H1 (cell line): ENCODE data around the gene HMGXB3. TPM values are rescaled to one million over a fixed set of nuclear protein-coding genes. Genes with fewer than 3 reads are reported as not detected.

Source experiments
- CTCF ChIA-PET: fragments of 300-600 bp; sonication (Branson Sonifier 250); formaldehyde crosslinking; loops from one replicate; lab custom pipeline; 2021; ENCODE audit not compliant: partially characterized antibody; lab: Charles Lee
- POLR2A ChIA-PET: fragments of 300-600 bp; sonication (Branson Sonifier 250); formaldehyde crosslinking; loops from one replicate; lab custom pipeline; 2021; ENCODE audit warnings: inconsistent platforms; ENCODE audit not compliant: partially characterized antibody; lab: Charles Lee
- DNase-seq, 2 experiments: peaks; one replicate each; pipeline versions ENCODE4 v3.0.0 to v3.0.0-alpha.2; 2010 to 2022; ENCODE audit warnings: low spot score in 2 of 2, low read depth in 1 of 2, mixed read lengths in 1 of 2
- FAIRE-seq: peaks from 2 replicates; lab custom pipeline; 2011; peaks lifted over from hg19 to GRCh38; lab: Jason Lieb, UNC
- H2AFZ ChIP-seq: 2 replicates; pipeline ENCODE4 v1.8.1; 2012; ENCODE audit warnings: low read length, inconsistent platforms
- H2AK5ac ChIP-seq: 2 replicates; pipeline ENCODE4 v1.6.1; 2013; ENCODE audit warnings: low read depth, low read length
- H2BK120ac ChIP-seq: replicated peaks from 2 replicates; pipeline ENCODE3; 2013; ENCODE audit warnings: low read depth, low read length, inconsistent platforms
- H2BK12ac ChIP-seq: 2 replicates; pipeline ENCODE4 v1.6.1; 2013; ENCODE audit warnings: low read depth, low read length
- H2BK15ac ChIP-seq: 2 replicates; pipeline ENCODE4 v1.6.1; 2013; ENCODE audit warnings: low read length
- H2BK20ac ChIP-seq: 2 replicates; pipeline ENCODE4 v1.6.1; 2013; ENCODE audit warnings: low read length
- H2BK5ac ChIP-seq: 2 replicates; pipeline ENCODE4 v1.6.1; 2013; ENCODE audit warnings: low read depth, low read length
- H3K14ac ChIP-seq: 2 replicates; pipeline ENCODE4 v1.6.1; 2013; ENCODE audit warnings: inconsistent platforms; ENCODE audit not compliant: insufficient read length
- H3K18ac ChIP-seq: 2 replicates; pipeline ENCODE4 v1.6.1; 2013; ENCODE audit warnings: low read length; ENCODE audit errors: extremely low read depth
- H3K23ac ChIP-seq: 2 replicates; pipeline ENCODE4 v1.6.1; 2013; ENCODE audit warnings: inconsistent platforms; ENCODE audit not compliant: insufficient read length
- H3K23me2 ChIP-seq: 2 replicates; pipeline ENCODE4 v1.6.1; 2013; ENCODE audit warnings: low read depth, low read length
- H3K27ac ChIP-seq: 2 replicates; pipeline ENCODE4 v1.6.1; 2011; ENCODE audit warnings: low read depth, low read length, inconsistent platforms
- H3K27me3 ChIP-seq, 4 experiments: replicated peaks in 1 of 4; 1 replicate in 1 of 4; 2 replicates in 3 of 4; pipeline versions ENCODE4 v1.6.1 to v1.8.1; 2011 to 2013; ENCODE audit warnings: low read length in 3 of 4, mild to moderate bottlenecking in 3 of 4, inconsistent platforms in 2 of 4, mixed read lengths in 2 of 4, moderate library complexity in 1 of 4; ENCODE audit not compliant: control insufficient read depth in 3 of 4, insufficient read depth in 3 of 4; ENCODE audit errors: extremely low read depth in 1 of 4
- H3K36me3 ChIP-seq, 4 experiments: 2 replicates each; pipeline versions ENCODE4 v1.6.1 to v1.8.1; 2011 to 2013; ENCODE audit warnings: mild to moderate bottlenecking in 4 of 4, low read length in 3 of 4, moderate library complexity in 2 of 4, control low read depth in 1 of 4, inconsistent platforms in 1 of 4; ENCODE audit not compliant: insufficient read depth in 4 of 4, control insufficient read depth in 2 of 4
- H3K4ac ChIP-seq: replicated peaks from 2 replicates; pipeline ENCODE3; 2013; ENCODE audit warnings: low read length, low read depth, mixed read lengths, inconsistent platforms; ENCODE audit not compliant: insufficient read length
- H3K4me1 ChIP-seq, 4 experiments: replicated peaks in 1 of 4; 1 replicate in 1 of 4; 2 replicates in 3 of 4; pipeline versions ENCODE4 v1.6.1 to v1.8.1; 2011 to 2013; ENCODE audit warnings: low read length in 3 of 4, inconsistent platforms in 2 of 4, mixed read lengths in 1 of 4; ENCODE audit not compliant: insufficient read depth in 4 of 4, control insufficient read depth in 3 of 4
- H3K4me2 ChIP-seq, 2 experiments: 2 replicates each; pipeline versions ENCODE4 v1.6.1 to v1.8.1; 2011 to 2013; ENCODE audit warnings: low read depth in 2 of 2, low read length in 2 of 2, control low read depth in 1 of 2, inconsistent platforms in 1 of 2, mild to moderate bottlenecking in 1 of 2; ENCODE audit not compliant: insufficient read depth in 1 of 2
- H3K4me3 ChIP-seq, 4 experiments: fragments of 200-600, 300-600 bp in 1 of 4; sonication (generic), shearing (Covaris generic), sonication (Bioruptor Twin) in 1 of 4; 2 replicates each; pipeline versions ENCODE4 v1.5.1 to v1.8.1; 2011 to 2016; ENCODE audit warnings: low read length in 4 of 4, low read depth in 3 of 4, control low read depth in 2 of 4, inconsistent platforms in 2 of 4, mild to moderate bottlenecking in 2 of 4, mixed read lengths in 1 of 4, moderate library complexity in 1 of 4; ENCODE audit not compliant: insufficient read depth in 2 of 4; ENCODE audit errors: extremely low read depth in 1 of 4
- H3K56ac ChIP-seq: replicated peaks from 2 replicates; pipeline ENCODE3; 2013; ENCODE audit warnings: low read depth, mild to moderate bottlenecking, mixed read lengths, low read length, inconsistent platforms; ENCODE audit not compliant: insufficient read length
- H3K79me1 ChIP-seq: 2 replicates; pipeline ENCODE4 v1.6.1; 2013; ENCODE audit warnings: low read depth, low read length, control low read depth
- H3K79me2 ChIP-seq, 2 experiments: 2 replicates each; pipeline versions ENCODE4 v1.6.1 to v1.8.1; 2012 to 2013; ENCODE audit warnings: low read length in 2 of 2, mild to moderate bottlenecking in 2 of 2, inconsistent platforms in 1 of 2; ENCODE audit not compliant: insufficient read depth in 2 of 2, control insufficient read depth in 1 of 2
- H3K9ac ChIP-seq, 4 experiments: replicated peaks in 1 of 4; 1 replicate in 1 of 4; 2 replicates in 3 of 4; pipeline versions ENCODE4 v1.6.1 to v1.8.1; 2011 to 2013; ENCODE audit warnings: low read depth in 3 of 4, low read length in 3 of 4, control low read depth in 2 of 4, mild to moderate bottlenecking in 2 of 4, moderate library complexity in 2 of 4, inconsistent platforms in 1 of 4; ENCODE audit errors: extremely low read depth in 1 of 4
- H3K9me3 ChIP-seq, 2 experiments: 2 replicates each; pipeline versions ENCODE4 v1.6.1 to v1.8.1; 2012 to 2013; ENCODE audit warnings: mild to moderate bottlenecking in 2 of 2, moderate library complexity in 2 of 2, control low read depth in 1 of 2, inconsistent platforms in 1 of 2, low read depth in 1 of 2, low read length in 1 of 2, mixed read lengths in 1 of 2; ENCODE audit not compliant: insufficient read depth in 2 of 2
- H4K20me1 ChIP-seq, 2 experiments: replicated peaks in 1 of 2; 2 replicates each; pipeline versions ENCODE3 to v1.8.1; 2011 to 2013; ENCODE audit warnings: inconsistent platforms in 2 of 2, low read length in 2 of 2, mild to moderate bottlenecking in 1 of 2; ENCODE audit not compliant: insufficient read depth in 2 of 2, control insufficient read depth in 1 of 2
- H4K5ac ChIP-seq: 2 replicates; pipeline ENCODE4 v1.6.1; 2013; ENCODE audit warnings: low read length, low read depth, mixed read lengths, inconsistent platforms; ENCODE audit not compliant: insufficient read length
- H4K8ac ChIP-seq: 2 replicates; pipeline ENCODE4 v1.8.0; 2013; ENCODE audit warnings: mild to moderate bottlenecking, moderate library complexity, low read length, inconsistent platforms; ENCODE audit not compliant: insufficient read depth; ENCODE audit errors: extremely low read depth
- H4K91ac ChIP-seq: replicated peaks from 2 replicates; pipeline ENCODE3; 2013; ENCODE audit warnings: low read length, mixed read lengths, inconsistent platforms; ENCODE audit not compliant: insufficient read length
- BCL11A ChIP-seq, 2 experiments: IDR thresholded peaks; one replicate each; pipeline ENCODE4 v1.6.1; 2011; ENCODE audit warnings: low read depth in 2 of 2, low read length in 2 of 2, mild to moderate bottlenecking in 2 of 2
- CBX5 ChIP-seq: fragments of 300-800, 300-1000 bp; sonication (generic); IDR thresholded peaks from 2 replicates; pipeline ENCODE4 v1.7.1; 2016; ENCODE audit warnings: antibody characterized with exemption, low read length, low read depth
- GABPA ChIP-seq: IDR thresholded peaks from 2 replicates; pipeline ENCODE4 v1.6.1; 2011; ENCODE audit warnings: mild to moderate bottlenecking, low read length, moderate library complexity, borderline replicate concordance; ENCODE audit not compliant: insufficient read depth
- HDAC2 ChIP-seq, 2 experiments: fragments of 300-600 bp in 1 of 2; sonication (generic) in 1 of 2; IDR thresholded peaks; 2 replicates each; pipeline ENCODE4 v1.6.1; 2011 to 2012; ENCODE audit warnings: low read depth in 2 of 2, low read length in 2 of 2, mild to moderate bottlenecking in 2 of 2, moderate library complexity in 2 of 2, borderline replicate concordance in 1 of 2, inconsistent platforms in 1 of 2
- KDM5A ChIP-seq: fragments of 200-600 bp; IDR thresholded peaks from 2 replicates; pipeline ENCODE4 v1.7.1; 2012; ENCODE audit warnings: mild to moderate bottlenecking, low read length, inconsistent platforms, mixed read lengths
- WGBS, 2 experiments: shearing (Covaris generic) in 1 of 2; methylation state at CpG; one replicate each; pipeline versions ENCODE4 v1.1.6 to v1.1.7; 2013 to 2015; ENCODE audit warnings: low lambda C conversion rate in 2 of 2, mixed read lengths in 2 of 2, inconsistent platforms in 1 of 2, low coverage in 1 of 2, missing lambda C conversion rate in 1 of 2; ENCODE audit not compliant: insufficient replicate concordance in 2 of 2, insufficient coverage in 1 of 2, insufficient read length in 1 of 2; ENCODE audit errors: extremely low coverage in 1 of 2, missing lambda C conversion rate in 1 of 2; 5-methylcytosine and 5-hydroxymethylcytosine counted together
- polyA plus RNA-seq, 7 experiments: library from polyadenylated mRNA; depleted of rRNA in 3 of 7; stranded (reverse) in 5 of 7; unstranded in 2 of 7; fragments of >200 nt in 5 of 7; fragments of 200-250 nt in 2 of 7; gene quantifications; 1 replicate in 5 of 7; 2 replicates in 1 of 7; 4 replicates in 1 of 7; pipeline versions ENCODE4 v1.2.1 to v1.2.3, GENCODE V29; 2011 to 2013; ENCODE audit warnings: missing spikeins in 2 of 7, mixed read lengths in 2 of 7
- total RNA-seq: library from RNA; stranded (reverse); fragmentation: NEBNext Ultra II Directional; extraction: Animal tissue kit (Norgen Biotek cat#: 25700); gene quantifications from 2 replicates; pipeline ENCODE4 v1.2.1, GENCODE V29; 2021

Gene HMGXB3
- total and polyA plus RNA-seq, 2 of the 8 experiments (the other 6 are each of a cell fraction or from before 2014, with no cell fraction given): 26.8 to 28.0 TPM

- 81% methylated on average over 10 of the region's 10 CpGs; no CpG with 5 or more reads in 1 of the 2 experiments for WGBS, 2 experiments
- Histone ChIP-seq H2AFZ (no peak overlapping the region; the same call in 1 of the 2 replicates), H3K27ac (no peak overlapping the region), H3K79me1 (no peaks in the 10 kb centered on the region), H4K5ac (no peak overlapping the region), H2BK15ac (no peak overlapping the region), H2AK5ac (no peak overlapping the region), H4K8ac (no peak overlapping the region), H3K9ac (no peak overlapping the region), H3K4ac (no peak overlapping the region), H3K4me2 (no peak overlapping the region), H2BK120ac (no peak overlapping the region), H3K27me3 (no peaks in the 10 kb centered on the region; a peak in 1 of 7 replicates), H3K18ac (no peak overlapping the region), H4K91ac (no peak overlapping the region), H3K56ac (no peak overlapping the region), H3K4me3 (no peak overlapping the region), H3K79me2 (no peaks in the 10 kb centered on the region), H2BK20ac (no peak overlapping the region), H2BK12ac (no peak overlapping the region), H3K4me1 (peaks cover 0 to 18% (median 4%) of the 10 kb centered on the region in 4 experiments; a peak in 5 of 7 replicates), H3K23me2 (no peaks in the 10 kb centered on the region), H2BK5ac (no peak overlapping the region), H3K36me3 (no peaks in the 10 kb centered on the region), H3K9me3 (no peaks in the 10 kb centered on the region), H3K23ac (no peak overlapping the region), H4K20me1 (no peaks in the 10 kb centered on the region), H3K14ac (no peak overlapping the region)
- POLR2A ChIA-PET: interaction anchor here (1.0 kb wide), 1 partner anchor 12 kb away, joined by 4 read pairs; no protein-coding TSS in a partner anchor
- DNase-seq: no peak
- CTCF ChIA-PET: interaction anchor here (0.6 to 2.1 kb wide), 11 partner anchors 10 to 154 kb away, joined by 3 to 8 read pairs (median 3); partner anchors contain the start of gene CSF1R
- FAIRE-seq: no peak
- TF ChIP-seq BCL11A (IDR thresholded peaks at IDR 0.05; ENCODE audit: low read depth in 2 of 2, low read length in 2 of 2): no peak
- TF ChIP-seq CBX5: no peak
- TF ChIP-seq HDAC2 (IDR thresholded peaks at IDR 0.05; ENCODE audit: borderline replicate concordance in 1 of 2, low read depth in 2 of 2, low read length in 2 of 2): no peak
- TF ChIP-seq GABPA: no peak
- TF ChIP-seq KDM5A: no peak
Observed at GRCh38 chr5:150065886-150066285, 65.3 kb downstream of the HMGXB3 start.
